Measurements from ENCODE around the gene AIDA. TPM values are rescaled to one million over a fixed set of nuclear protein-coding genes. Genes with fewer than 3 reads are reported as not detected.

Gene AIDA
- total and polyA plus RNA-seq, 12 donors = 29.5 to 68.4 (median 43.6) TPM

- DNase-seq = peak; percentile 97 to 98
- Histone ChIP-seq H3K9me3 (no peaks in the 10 kb centered on the region), H3K36me3 (peaks cover 0 to 56% (median 8%) of the 10 kb centered on the region in 9 donors), H3K27ac (peak overlapping the region; percentile 57 to 99 (median 94)), H3K4me3 (peak overlapping the region; percentile 57 to 96 (median 89)), H3K4me1 (peaks cover 0 to 24% (median 16%) of the 10 kb centered on the region in 9 donors), H3K27me3 (no peaks in the 10 kb centered on the region)
- WGBS, 2 donors = 0% methylated on average over 42 of the region's 42 CpGs
- intact Hi-C loops (cut with DNase I) = loop anchor here in 4 of 10 donors (1.0 to 10.0 kb wide), 3 partner anchors 68 to 71 kb away; partner anchors contain the start of genes AIDA (in 3 of the 4) and BROX (in 3 of the 4)
- no peak for TF ChIP-seq CTCF (IDR thresholded peaks at IDR 0.05)
- peak; percentile 99 to 100 (median 100) for ATAC-seq
These were observed 68.2 kb downstream of the AIDA start for GRCh38 chr1:222643938-222644635.

GRCh38 chr1:222643606-222643937, 68.7 kb downstream of the AIDA start:
- H3K4me1 ChIP-seq = peaks cover 0 to 24% (median 16%) of the 10 kb centered on the region in 9 donors
- no peaks in the 10 kb centered on the region for H3K9me3 ChIP-seq
- 5 to 7% methylated on average over 10 of the region's 10 CpGs for WGBS, 2 donors
- ATAC-seq (peak in 1 of 8 donors; percentile 72), DNase-seq (no peak)
- intact Hi-C loops (cut with DNase I) = loop anchor here in 3 of 10 donors (5.0 to 10.0 kb wide), 2 partner anchors 69 to 71 kb away; partner anchors contain the start of genes AIDA (in 3 of the 3) and BROX (in 3 of the 3)
- no peaks in the 10 kb centered on the region for H3K27me3 ChIP-seq
- H3K4me3 ChIP-seq = peak overlapping the region; percentile 57 to 96 (median 89)
- H3K27ac ChIP-seq = peak overlapping the region; percentile 57 to 99 (median 94)
- peaks cover 0 to 56% (median 8%) of the 10 kb centered on the region in 9 donors for H3K36me3 ChIP-seq
- no peak for TF ChIP-seq CTCF (IDR thresholded peaks at IDR 0.05)

GRCh38 chr1:222642468-222642867, 69.8 kb downstream of the AIDA start:
- H3K27ac ChIP-seq = no peak overlapping the region
- no peaks in the 10 kb centered on the region for H3K27me3 ChIP-seq
- ATAC-seq (no peak), DNase-seq (no peak)
- 82 to 88% methylated on average over 1 of the region's 1 CpG for WGBS, 2 donors
- H3K4me3 ChIP-seq = no peak overlapping the region
- H3K36me3 ChIP-seq = peaks cover 0 to 56% (median 7%) of the 10 kb centered on the region in 9 donors
- peaks cover 0 to 24% (median 16%) of the 10 kb centered on the region in 9 donors for H3K4me1 ChIP-seq
- no peaks in the 10 kb centered on the region for H3K9me3 ChIP-seq
- intact Hi-C loops (cut with DNase I) = loop anchor here in 3 of 10 donors (5.0 to 10.0 kb wide), 2 partner anchors 70 to 72 kb away; partner anchors contain the start of genes AIDA (in 3 of the 3) and BROX (in 3 of the 3)
- TF ChIP-seq CTCF (IDR thresholded peaks at IDR 0.05) = no peak

- ATAC-seq = no peak
- WGBS, 2 donors = 58 to 64% methylated on average over 5 of the region's 5 CpGs
- Histone ChIP-seq H3K4me3 (no peak overlapping the region), H3K27ac (no peak overlapping the region), H3K27me3 (no peaks in the 10 kb centered on the region), H3K4me1 (peaks cover 0 to 24% (median 16%) of the 10 kb centered on the region in 9 donors), H3K9me3 (no peaks in the 10 kb centered on the region), H3K36me3 (peaks cover 0 to 54% (median 7%) of the 10 kb centered on the region in 9 donors)
- no peak for TF ChIP-seq CTCF (IDR thresholded peaks at IDR 0.05)
- DNase-seq = no peak
- intact Hi-C loops (cut with DNase I) = loop anchor here in 3 of 10 donors (5.0 to 10.0 kb wide), 2 partner anchors 71 to 73 kb away; partner anchors contain the start of genes AIDA (in 3 of the 3) and BROX (in 3 of the 3)
These were observed 70.9 kb downstream of the AIDA start for GRCh38 chr1:222641269-222641948.
